ENCODE results near the gene HAGHL. TPM values are rescaled to one million over a fixed set of nuclear protein-coding genes. Genes with fewer than 3 reads are reported as not detected.

HAGHL gene
- total and polyA plus RNA-seq, 7 experiments from 2014 or later: 0.72 to 14.6 (median 9.4) TPM

GRCh38 chr16:764848-765487 lies 38.1 kb downstream of the HAGHL start:
- no peak for DNase-seq
- Mint-ChIP-seq H3K4me1 (no peaks in the 10 kb centered on the region), H3K27me3 (peaks cover 0 to 3% (median 0%) of the 10 kb centered on the region in 5 donors), H3K36me3 (no peaks in the 10 kb centered on the region), H3K27ac (no peak overlapping the region), H3K4me3 (no peak overlapping the region), H3K9me3 (no peaks in the 10 kb centered on the region)
- no peaks in the 10 kb centered on the region for H3K9me3 ChIP-seq (ENCODE audit: control insufficient read depth in 2 of 3, low read length in 3 of 3)
- H3K27me3 ChIP-seq (ENCODE audit: control insufficient read depth in 2 of 2, insufficient read depth in 2 of 2, low read length in 2 of 2): no peaks in the 10 kb centered on the region
- ChIA-PET POLR2A (no interaction called here), CTCF (no interaction called here)
- intact Hi-C loops (cut with micrococcal nuclease): no loop called here
- H3K4me1 ChIP-seq (ENCODE audit: control insufficient read depth in 2 of 2, insufficient read depth in 2 of 2, low read length in 2 of 2): no peaks in the 10 kb centered on the region
- no peak for ATAC-seq
- no peak overlapping the region for H3K4me3 ChIP-seq (ENCODE audit: low read length)
- H3K27ac ChIP-seq (ENCODE audit: low read depth, low read length): no peak overlapping the region
- no peaks in the 10 kb centered on the region for H3K36me3 ChIP-seq (ENCODE audit: control insufficient read depth in 2 of 3, insufficient read depth in 3 of 3, low read length in 3 of 3)

- DNase-seq: no peak
- intact Hi-C loops (cut with micrococcal nuclease): no loop called here
- Histone ChIP-seq H3K4me3 (ENCODE audit: low read length) (no peak overlapping the region), H3K36me3 (ENCODE audit: control insufficient read depth in 2 of 3, insufficient read depth in 3 of 3, low read length in 3 of 3) (no peaks in the 10 kb centered on the region), H3K4me1 (ENCODE audit: control insufficient read depth in 2 of 2, insufficient read depth in 2 of 2, low read length in 2 of 2) (no peaks in the 10 kb centered on the region), H3K9me3 (ENCODE audit: control insufficient read depth in 2 of 3, low read length in 3 of 3) (no peaks in the 10 kb centered on the region), H3K27me3 (ENCODE audit: control insufficient read depth in 2 of 2, insufficient read depth in 2 of 2, low read length in 2 of 2) (no peaks in the 10 kb centered on the region), H3K27ac (ENCODE audit: low read depth, low read length) (no peak overlapping the region)
- H3K4me1 Mint-ChIP-seq: no peaks in the 10 kb centered on the region
- no peaks in the 10 kb centered on the region for H3K36me3 Mint-ChIP-seq
- no peak for ATAC-seq
- CTCF ChIA-PET: no interaction called here
- H3K4me3 Mint-ChIP-seq: no peak overlapping the region
- POLR2A ChIA-PET: no interaction called here
- peaks cover 0 to 3% (median 0%) of the 10 kb centered on the region in 5 donors for H3K27me3 Mint-ChIP-seq
- H3K27ac Mint-ChIP-seq: no peak overlapping the region
- no peaks in the 10 kb centered on the region for H3K9me3 Mint-ChIP-seq
Measured at GRCh38 chr16:765488-765865, 38.6 kb downstream of the HAGHL start.

GRCh38 chr16:766008-766819 lies 39.3 kb downstream of the HAGHL start:
- Mint-ChIP-seq H3K27me3 (peaks cover 0 to 3% (median 0%) of the 10 kb centered on the region in 5 donors), H3K4me1 (no peaks in the 10 kb centered on the region), H3K4me3 (no peak overlapping the region), H3K36me3 (no peaks in the 10 kb centered on the region), H3K27ac (no peak overlapping the region), H3K9me3 (no peaks in the 10 kb centered on the region)
- POLR2A ChIA-PET: no interaction called here
- no peak overlapping the region for H3K4me3 ChIP-seq (ENCODE audit: low read length)
- H3K9me3 ChIP-seq (ENCODE audit: control insufficient read depth in 2 of 3, low read length in 3 of 3): no peaks in the 10 kb centered on the region
- no peaks in the 10 kb centered on the region for H3K4me1 ChIP-seq (ENCODE audit: control insufficient read depth in 2 of 2, insufficient read depth in 2 of 2, low read length in 2 of 2)
- no peak overlapping the region for H3K27ac ChIP-seq (ENCODE audit: low read depth, low read length)
- intact Hi-C loops (cut with micrococcal nuclease): no loop called here
- no peaks in the 10 kb centered on the region for H3K27me3 ChIP-seq (ENCODE audit: control insufficient read depth in 2 of 2, insufficient read depth in 2 of 2, low read length in 2 of 2)
- DNase-seq: no peak
- CTCF ChIA-PET: interaction anchor here (0.6 kb wide), 1 partner anchor 717 kb away, joined by 3 read pairs; no protein-coding TSS in a partner anchor
- ATAC-seq: no peak
- H3K36me3 ChIP-seq (ENCODE audit: control insufficient read depth in 2 of 3, insufficient read depth in 3 of 3, low read length in 3 of 3): no peaks in the 10 kb centered on the region

GRCh38 chr16:766820-767640 lies 40.1 kb downstream of the HAGHL start:
- H3K27me3 Mint-ChIP-seq: peaks cover 0 to 3% (median 0%) of the 10 kb centered on the region in 5 donors
- ChIA-PET POLR2A (no interaction called here), CTCF (interaction anchor here (0.6 kb wide), 1 partner anchor 716 kb away, joined by 3 read pairs; no protein-coding TSS in a partner anchor)
- no peak overlapping the region for H3K27ac Mint-ChIP-seq
- no peak overlapping the region for H3K27ac ChIP-seq (ENCODE audit: low read depth, low read length)
- intact Hi-C loops (cut with micrococcal nuclease): no loop called here
- no peak overlapping the region for H3K4me3 ChIP-seq (ENCODE audit: low read length)
- no peaks in the 10 kb centered on the region for H3K4me1 Mint-ChIP-seq
- H3K36me3 Mint-ChIP-seq: no peaks in the 10 kb centered on the region
- no peaks in the 10 kb centered on the region for H3K36me3 ChIP-seq (ENCODE audit: control insufficient read depth in 2 of 3, insufficient read depth in 3 of 3, low read length in 3 of 3)
- H3K9me3 ChIP-seq (ENCODE audit: control insufficient read depth in 2 of 3, low read length in 3 of 3): no peaks in the 10 kb centered on the region
- no peaks in the 10 kb centered on the region for H3K9me3 Mint-ChIP-seq
- no peaks in the 10 kb centered on the region for H3K27me3 ChIP-seq (ENCODE audit: control insufficient read depth in 2 of 2, insufficient read depth in 2 of 2, low read length in 2 of 2)
- no peaks in the 10 kb centered on the region for H3K4me1 ChIP-seq (ENCODE audit: control insufficient read depth in 2 of 2, insufficient read depth in 2 of 2, low read length in 2 of 2)
- H3K4me3 Mint-ChIP-seq: no peak overlapping the region
- ATAC-seq: no peak
- no peak for DNase-seq

GRCh38 chr16:767743-768235 lies 40.9 kb downstream of the HAGHL start:
- no peaks in the 10 kb centered on the region for H3K9me3 ChIP-seq (ENCODE audit: control insufficient read depth in 2 of 3, low read length in 3 of 3)
- Mint-ChIP-seq H3K36me3 (no peaks in the 10 kb centered on the region), H3K4me1 (no peaks in the 10 kb centered on the region), H3K27me3 (peaks cover 0 to 3% (median 0%) of the 10 kb centered on the region in 5 donors), H3K27ac (no peak overlapping the region), H3K9me3 (no peaks in the 10 kb centered on the region), H3K4me3 (no peak overlapping the region)
- no peak for ATAC-seq
- H3K4me1 ChIP-seq (ENCODE audit: control insufficient read depth in 2 of 2, insufficient read depth in 2 of 2, low read length in 2 of 2): no peaks in the 10 kb centered on the region
- intact Hi-C loops (cut with micrococcal nuclease): no loop called here
- no peak for DNase-seq
- H3K27me3 ChIP-seq (ENCODE audit: control insufficient read depth in 2 of 2, insufficient read depth in 2 of 2, low read length in 2 of 2): no peaks in the 10 kb centered on the region
- no peaks in the 10 kb centered on the region for H3K36me3 ChIP-seq (ENCODE audit: control insufficient read depth in 2 of 3, insufficient read depth in 3 of 3, low read length in 3 of 3)
- CTCF ChIA-PET: no interaction called here
- no peak overlapping the region for H3K4me3 ChIP-seq (ENCODE audit: low read length)
- no peak overlapping the region for H3K27ac ChIP-seq (ENCODE audit: low read depth, low read length)
- POLR2A ChIA-PET: no interaction called here

- intact Hi-C loops (cut with micrococcal nuclease): no loop called here
Measured at GRCh38 chr16:768428-768827, 41.5 kb downstream of the HAGHL start.

More at GRCh38 chr16:768428-768827, 41.5 kb downstream of the HAGHL start:
- no peaks in the 10 kb centered on the region for H3K4me1 ChIP-seq (ENCODE audit: control insufficient read depth in 2 of 2, insufficient read depth in 2 of 2, low read length in 2 of 2)
- H3K36me3 ChIP-seq (ENCODE audit: control insufficient read depth in 2 of 3, insufficient read depth in 3 of 3, low read length in 3 of 3): no peaks in the 10 kb centered on the region
- ChIA-PET POLR2A (no interaction called here), CTCF (no interaction called here)
- H3K9me3 ChIP-seq (ENCODE audit: control insufficient read depth in 2 of 3, low read length in 3 of 3): no peaks in the 10 kb centered on the region
- no peaks in the 10 kb centered on the region for H3K4me1 Mint-ChIP-seq
- no peak overlapping the region for H3K27ac Mint-ChIP-seq
- no peaks in the 10 kb centered on the region for H3K36me3 Mint-ChIP-seq
- H3K9me3 Mint-ChIP-seq: no peaks in the 10 kb centered on the region
- H3K27me3 Mint-ChIP-seq: peaks cover 0 to 3% (median 0%) of the 10 kb centered on the region in 5 donors
- no peak overlapping the region for H3K27ac ChIP-seq (ENCODE audit: low read depth, low read length)
- no peak overlapping the region for H3K4me3 Mint-ChIP-seq
- no peak overlapping the region for H3K4me3 ChIP-seq (ENCODE audit: low read length)
- DNase-seq (no peak), ATAC-seq (no peak)
- H3K27me3 ChIP-seq (ENCODE audit: control insufficient read depth in 2 of 2, insufficient read depth in 2 of 2, low read length in 2 of 2): no peaks in the 10 kb centered on the region

Measured in naive thymus-derived CD4-positive, alpha-beta T cell (primary cell).